HL-60 (cell line): ENCODE data around the gene MXD4.

Experiments
- DNase-seq, 2 experiments: peaks; one replicate each; pipeline ENCODE4 v3.0.0-alpha.2; 2010 to 2020; ENCODE audit warnings: low read depth in 1 of 2, low spot score in 1 of 2
- H3K27ac ChIP-seq: fragments of 250-450 bp; sonication (Bioruptor Pico); replicated peaks from 2 replicates; pipeline ENCODE4 v1.5.1; 2020; ENCODE audit warnings: mild to moderate bottlenecking, moderate library complexity
- H3K27me3 ChIP-seq: fragments of 250-450 bp; sonication (Bioruptor Pico); 2 replicates; pipeline ENCODE4 v1.5.1; 2021; ENCODE audit warnings: mild to moderate bottlenecking, moderate library complexity; ENCODE audit not compliant: insufficient read depth, poor library complexity, severe bottlenecking
- H3K4me3 ChIP-seq: replicated peaks from 2 replicates; pipeline ENCODE4 v1.5.1; 2011; ENCODE audit warnings: mild to moderate bottlenecking, control low read depth, low read length; ENCODE audit not compliant: insufficient read depth
- GABPA ChIP-seq: IDR thresholded peaks from 2 replicates; pipeline ENCODE4 v1.6.1; 2012; ENCODE audit warnings: low read depth
- POLR2AphosphoS5 ChIP-seq: IDR thresholded peaks from 2 replicates; pipeline ENCODE4 v1.6.1; 2012; ENCODE audit warnings: low read depth
- SPI1 ChIP-seq: IDR thresholded peaks from 2 replicates; pipeline ENCODE4 v1.6.1; 2012; ENCODE audit warnings: low read depth, mild to moderate bottlenecking, borderline replicate concordance
- TF ChIP-seq, protein P1 (sequence below): IDR thresholded peaks from 2 replicates; pipeline ENCODE4 v1.6.1; 2012; ENCODE audit warnings: low read depth; ENCODE audit not compliant: insufficient replicate concordance
- TF ChIP-seq, protein P2 (sequence below): IDR thresholded peaks from one replicate; pipeline ENCODE4 v1.5.1; 2011; ENCODE audit warnings: low read length, control low read depth, inconsistent platforms; ENCODE audit not compliant: insufficient read depth

The MXD4 gene

DNA sequence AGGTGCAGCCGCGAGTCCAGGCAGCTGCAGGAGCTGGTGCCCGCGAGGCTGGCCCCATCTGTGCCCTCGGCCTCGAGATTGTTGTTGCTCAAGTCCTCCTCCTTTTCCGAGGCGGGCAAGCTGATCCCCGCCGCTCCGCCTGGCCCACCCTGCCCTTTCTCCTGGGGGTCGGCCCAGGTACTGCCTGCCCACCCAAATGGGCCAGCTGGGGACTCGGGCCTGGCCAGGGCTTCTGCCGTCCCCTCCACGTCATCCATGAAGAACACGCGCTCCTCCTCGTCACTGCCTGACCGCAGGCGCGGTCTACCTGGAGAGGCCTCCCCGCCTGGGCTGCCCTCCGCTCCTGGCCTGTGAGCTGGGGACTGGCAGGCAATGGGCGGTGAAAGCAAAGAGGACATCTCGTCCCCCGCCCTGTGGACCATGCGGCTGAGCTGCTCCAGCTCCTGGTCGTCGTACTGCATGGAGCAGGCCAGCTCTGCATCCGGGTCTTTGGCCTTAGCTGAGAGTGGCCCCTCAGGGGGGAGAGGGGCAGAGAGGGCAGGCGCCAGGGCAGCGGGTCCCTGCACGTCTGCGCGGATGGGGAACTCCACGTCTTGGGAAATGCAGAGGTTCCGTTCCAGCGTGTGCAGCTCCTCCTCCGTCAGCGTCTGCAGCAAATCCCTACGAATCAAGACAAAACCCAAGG is 43.1 kb upstream of the MXD4 start:
- no peak for DNase-seq
- Histone ChIP-seq H3K4me3 (no peak overlapping the region), H3K27me3 (no peaks in the 10 kb centered on the region)

DNA sequence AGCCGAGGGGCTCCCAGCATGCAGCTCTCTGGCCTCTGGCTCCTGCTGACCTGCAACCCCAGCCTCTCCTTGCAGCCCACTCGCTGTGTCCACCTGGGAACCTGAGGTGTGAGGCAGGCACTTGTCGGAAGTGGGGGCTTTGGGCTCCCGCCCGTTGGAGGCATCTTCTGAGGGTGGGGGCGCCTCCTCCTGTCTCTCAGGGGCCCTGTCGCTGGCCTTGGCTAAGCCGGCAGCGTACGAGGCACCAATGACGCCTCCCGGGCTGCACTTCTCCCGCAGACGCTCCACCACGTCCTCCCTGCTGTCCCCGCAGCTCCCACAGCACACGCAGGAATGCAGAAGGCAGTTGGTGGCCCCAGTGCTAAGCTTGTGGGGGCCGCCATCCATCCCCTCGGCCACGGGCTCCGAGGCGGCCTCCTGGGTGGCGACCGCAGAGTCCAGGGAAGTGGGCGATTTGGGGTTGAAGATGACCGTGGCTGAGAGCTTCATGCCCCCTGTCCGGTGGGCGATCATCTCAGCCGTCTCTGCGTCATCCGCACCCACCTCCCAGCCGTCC is 42.5 kb upstream of the MXD4 start:
- no peak for DNase-seq
- Histone ChIP-seq H3K27ac (no peak overlapping the region), H3K27me3 (no peaks in the 10 kb centered on the region), H3K4me3 (no peak overlapping the region)
- no peak for TF ChIP-seq GABPA
- no peak for TF ChIP-seq POLR2AphosphoS5
- TF ChIP-seq, protein P1, sequence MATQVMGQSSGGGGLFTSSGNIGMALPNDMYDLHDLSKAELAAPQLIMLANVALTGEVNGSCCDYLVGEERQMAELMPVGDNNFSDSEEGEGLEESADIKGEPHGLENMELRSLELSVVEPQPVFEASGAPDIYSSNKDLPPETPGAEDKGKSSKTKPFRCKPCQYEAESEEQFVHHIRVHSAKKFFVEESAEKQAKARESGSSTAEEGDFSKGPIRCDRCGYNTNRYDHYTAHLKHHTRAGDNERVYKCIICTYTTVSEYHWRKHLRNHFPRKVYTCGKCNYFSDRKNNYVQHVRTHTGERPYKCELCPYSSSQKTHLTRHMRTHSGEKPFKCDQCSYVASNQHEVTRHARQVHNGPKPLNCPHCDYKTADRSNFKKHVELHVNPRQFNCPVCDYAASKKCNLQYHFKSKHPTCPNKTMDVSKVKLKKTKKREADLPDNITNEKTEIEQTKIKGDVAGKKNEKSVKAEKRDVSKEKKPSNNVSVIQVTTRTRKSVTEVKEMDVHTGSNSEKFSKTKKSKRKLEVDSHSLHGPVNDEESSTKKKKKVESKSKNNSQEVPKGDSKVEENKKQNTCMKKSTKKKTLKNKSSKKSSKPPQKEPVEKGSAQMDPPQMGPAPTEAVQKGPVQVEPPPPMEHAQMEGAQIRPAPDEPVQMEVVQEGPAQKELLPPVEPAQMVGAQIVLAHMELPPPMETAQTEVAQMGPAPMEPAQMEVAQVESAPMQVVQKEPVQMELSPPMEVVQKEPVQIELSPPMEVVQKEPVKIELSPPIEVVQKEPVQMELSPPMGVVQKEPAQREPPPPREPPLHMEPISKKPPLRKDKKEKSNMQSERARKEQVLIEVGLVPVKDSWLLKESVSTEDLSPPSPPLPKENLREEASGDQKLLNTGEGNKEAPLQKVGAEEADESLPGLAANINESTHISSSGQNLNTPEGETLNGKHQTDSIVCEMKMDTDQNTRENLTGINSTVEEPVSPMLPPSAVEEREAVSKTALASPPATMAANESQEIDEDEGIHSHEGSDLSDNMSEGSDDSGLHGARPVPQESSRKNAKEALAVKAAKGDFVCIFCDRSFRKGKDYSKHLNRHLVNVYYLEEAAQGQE = no peak
- TF ChIP-seq, protein P2, sequence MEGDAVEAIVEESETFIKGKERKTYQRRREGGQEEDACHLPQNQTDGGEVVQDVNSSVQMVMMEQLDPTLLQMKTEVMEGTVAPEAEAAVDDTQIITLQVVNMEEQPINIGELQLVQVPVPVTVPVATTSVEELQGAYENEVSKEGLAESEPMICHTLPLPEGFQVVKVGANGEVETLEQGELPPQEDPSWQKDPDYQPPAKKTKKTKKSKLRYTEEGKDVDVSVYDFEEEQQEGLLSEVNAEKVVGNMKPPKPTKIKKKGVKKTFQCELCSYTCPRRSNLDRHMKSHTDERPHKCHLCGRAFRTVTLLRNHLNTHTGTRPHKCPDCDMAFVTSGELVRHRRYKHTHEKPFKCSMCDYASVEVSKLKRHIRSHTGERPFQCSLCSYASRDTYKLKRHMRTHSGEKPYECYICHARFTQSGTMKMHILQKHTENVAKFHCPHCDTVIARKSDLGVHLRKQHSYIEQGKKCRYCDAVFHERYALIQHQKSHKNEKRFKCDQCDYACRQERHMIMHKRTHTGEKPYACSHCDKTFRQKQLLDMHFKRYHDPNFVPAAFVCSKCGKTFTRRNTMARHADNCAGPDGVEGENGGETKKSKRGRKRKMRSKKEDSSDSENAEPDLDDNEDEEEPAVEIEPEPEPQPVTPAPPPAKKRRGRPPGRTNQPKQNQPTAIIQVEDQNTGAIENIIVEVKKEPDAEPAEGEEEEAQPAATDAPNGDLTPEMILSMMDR = no peak
- TF ChIP-seq SPI1 = no peak

More for the DNA sequence above, 43.1 kb upstream of the MXD4 start:
- no peak overlapping the region for H3K27ac ChIP-seq
- no peak for TF ChIP-seq POLR2AphosphoS5
- no peak for TF ChIP-seq GABPA
- TF ChIP-seq, protein P2 = no peak
- TF ChIP-seq, protein P1 = no peak
- TF ChIP-seq SPI1 = no peak

DNA sequence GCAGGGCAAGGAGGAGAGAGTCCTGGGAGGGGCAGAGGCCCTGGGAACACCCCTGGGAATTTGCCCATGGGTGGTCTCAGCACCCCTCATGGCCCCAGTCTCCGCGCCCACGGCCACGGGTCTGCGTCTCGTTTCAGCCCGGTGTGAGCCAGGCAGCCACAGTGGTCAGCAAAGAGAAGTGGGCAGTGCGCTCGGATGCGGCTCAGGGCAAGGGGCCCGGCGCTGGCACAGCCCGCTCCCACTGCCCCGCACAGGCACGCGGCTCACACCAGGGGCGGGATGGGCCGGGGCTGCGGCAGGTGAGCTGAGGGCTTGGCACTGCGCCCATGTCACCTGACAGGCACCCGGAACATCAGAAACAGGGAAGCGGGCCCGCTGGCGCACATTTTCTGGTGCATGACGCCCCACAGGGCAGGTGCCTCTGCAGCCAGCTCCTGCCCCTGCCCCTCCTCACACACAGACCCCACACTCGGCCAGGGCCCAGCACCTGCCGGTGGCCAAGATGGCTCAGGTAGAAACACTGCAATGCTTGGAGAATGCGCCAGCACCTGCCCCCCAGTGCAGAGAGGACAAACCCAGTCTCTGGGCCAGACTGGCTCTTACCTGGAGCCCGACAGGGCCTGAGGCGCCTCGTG is 41.9 kb upstream of the MXD4 start:
- no peaks in the 10 kb centered on the region for H3K27me3 ChIP-seq
- DNase-seq = no peak
- H3K27ac ChIP-seq = no peak overlapping the region
- TF ChIP-seq, protein P1 = no peak
- no peak for TF ChIP-seq POLR2AphosphoS5
- TF ChIP-seq, protein P2 = no peak
- TF ChIP-seq SPI1 = no peak
- TF ChIP-seq GABPA = no peak
- H3K4me3 ChIP-seq = no peak overlapping the region
